Thyroid gland (tissue), 4 donors: Measurements from ENCODE around the gene GALNTL6. TPM values are rescaled to one million over a fixed set of nuclear protein-coding genes. Genes with fewer than 3 reads are reported as not detected.

Experiments used
- DNase-seq, 2 donors: peaks; one replicate each; pipeline ENCODE4 v3.0.0-alpha.2; 2019
- H3K27ac ChIP-seq, 3 donors: fragments of 200-600 bp; sonication (generic); 1 replicate in 2 of 3; 2 replicates in 1 of 3; pipeline ENCODE4 v1.5.1; 2016 to 2019; ENCODE audit warnings: mild to moderate bottlenecking in 1 of 3, moderate library complexity in 1 of 3
- H3K27me3 ChIP-seq: fragments of 200-600 bp; sonication (generic); one replicate; pipeline ENCODE4 v1.5.1; 2019
- H3K36me3 ChIP-seq, 2 donors: fragments of 200-600 bp; sonication (generic); one replicate each; pipeline ENCODE4 v1.5.1; 2016 to 2019
- H3K4me1 ChIP-seq, 2 donors: fragments of 200-600 bp; sonication (generic); one replicate each; pipeline ENCODE4 v1.5.1; 2017 to 2019
- H3K4me3 ChIP-seq, 3 donors: fragments of 200-600 bp; sonication (generic); replicated peaks in 1 of 3; 1 replicate in 2 of 3; 2 replicates in 1 of 3; pipeline ENCODE4 v1.5.1; 2016; ENCODE audit warnings: mild to moderate bottlenecking in 1 of 3
- H3K9me3 ChIP-seq: fragments of 200-600 bp; sonication (generic); one replicate; pipeline ENCODE4 v1.5.1; 2017
- POLR2A ChIP-seq, 2 donors: fragments of 450-650 bp; IDR thresholded peaks; one replicate each; pipeline ENCODE4 v1.6.1; 2017; ENCODE audit warnings: antibody characterized with exemption in 2 of 2, mild to moderate bottlenecking in 2 of 2, moderate library complexity in 1 of 2
- WGBS, 2 donors: methylation state at CpG; one replicate each; pipeline ENCODE4 v1.1.5; 2017; 5-methylcytosine and 5-hydroxymethylcytosine counted together
- intact Hi-C: fragments of 100-400 bp; cut with DNase I; formaldehyde crosslinking; loops from one replicate; pipeline ENCODE4 v1.15.1; 2023
- total RNA-seq, 4 donors: library from RNA; depleted of rRNA; stranded (reverse); fragments of >200 nt; gene quantifications; one replicate each; pipeline ENCODE4 v1.2.3, GENCODE V29; 2016
- TF ChIP-seq, protein P1 (sequence below), 6 experiments: fragments of 200-600 bp in 3 of 6; fragments of 450-650 bp in 3 of 6; sonication (generic) in 3 of 6; IDR thresholded peaks; one replicate each; pipeline ENCODE4 v1.5.1; 2016 to 2019; ENCODE audit warnings: antibody characterized with exemption in 6 of 6, mild to moderate bottlenecking in 2 of 6, inconsistent platforms in 1 of 6, moderate library complexity in 1 of 6

The GALNTL6 gene
- total RNA-seq, 4 donors from 2014 or later, result not detected

DNA sequence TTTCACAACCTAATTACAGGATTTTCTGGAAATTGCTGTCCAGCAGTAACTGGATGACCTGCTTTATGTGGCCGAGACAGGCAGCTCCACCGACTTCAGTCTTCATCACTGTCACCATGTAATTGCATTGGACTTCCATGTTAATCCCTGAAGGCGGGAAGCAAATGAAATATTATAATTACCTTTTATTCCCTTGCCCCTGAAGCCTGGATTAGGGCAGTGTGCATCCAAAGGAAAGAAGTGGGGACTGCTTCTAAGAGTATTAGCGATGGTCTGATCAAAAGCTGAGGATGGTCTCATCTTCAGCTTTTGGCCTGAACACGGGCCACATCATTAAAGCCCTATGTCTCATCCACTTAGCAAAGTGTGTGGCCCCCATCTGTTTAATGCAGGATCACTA is 1043.8 kb downstream of the GALNTL6 start:
- Histone ChIP-seq H3K9me3 (no peaks in the 10 kb centered on the region), H3K4me1 (no peaks in the 10 kb centered on the region), H3K4me3 (no peak overlapping the region), H3K27me3 (no peaks in the 10 kb centered on the region), H3K27ac (no peak overlapping the region), H3K36me3 (no peaks in the 10 kb centered on the region)
- intact Hi-C loops, result no loop called here
- TF ChIP-seq, protein P1, sequence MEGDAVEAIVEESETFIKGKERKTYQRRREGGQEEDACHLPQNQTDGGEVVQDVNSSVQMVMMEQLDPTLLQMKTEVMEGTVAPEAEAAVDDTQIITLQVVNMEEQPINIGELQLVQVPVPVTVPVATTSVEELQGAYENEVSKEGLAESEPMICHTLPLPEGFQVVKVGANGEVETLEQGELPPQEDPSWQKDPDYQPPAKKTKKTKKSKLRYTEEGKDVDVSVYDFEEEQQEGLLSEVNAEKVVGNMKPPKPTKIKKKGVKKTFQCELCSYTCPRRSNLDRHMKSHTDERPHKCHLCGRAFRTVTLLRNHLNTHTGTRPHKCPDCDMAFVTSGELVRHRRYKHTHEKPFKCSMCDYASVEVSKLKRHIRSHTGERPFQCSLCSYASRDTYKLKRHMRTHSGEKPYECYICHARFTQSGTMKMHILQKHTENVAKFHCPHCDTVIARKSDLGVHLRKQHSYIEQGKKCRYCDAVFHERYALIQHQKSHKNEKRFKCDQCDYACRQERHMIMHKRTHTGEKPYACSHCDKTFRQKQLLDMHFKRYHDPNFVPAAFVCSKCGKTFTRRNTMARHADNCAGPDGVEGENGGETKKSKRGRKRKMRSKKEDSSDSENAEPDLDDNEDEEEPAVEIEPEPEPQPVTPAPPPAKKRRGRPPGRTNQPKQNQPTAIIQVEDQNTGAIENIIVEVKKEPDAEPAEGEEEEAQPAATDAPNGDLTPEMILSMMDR (IDR thresholded peaks at IDR 0.05), result no peak
- no peak for TF ChIP-seq POLR2A (IDR thresholded peaks at IDR 0.05)
- WGBS, 2 donors, result 94 to 96% methylated on average over 5 of the region's 5 CpGs
- DNase-seq, result no peak

DNA sequence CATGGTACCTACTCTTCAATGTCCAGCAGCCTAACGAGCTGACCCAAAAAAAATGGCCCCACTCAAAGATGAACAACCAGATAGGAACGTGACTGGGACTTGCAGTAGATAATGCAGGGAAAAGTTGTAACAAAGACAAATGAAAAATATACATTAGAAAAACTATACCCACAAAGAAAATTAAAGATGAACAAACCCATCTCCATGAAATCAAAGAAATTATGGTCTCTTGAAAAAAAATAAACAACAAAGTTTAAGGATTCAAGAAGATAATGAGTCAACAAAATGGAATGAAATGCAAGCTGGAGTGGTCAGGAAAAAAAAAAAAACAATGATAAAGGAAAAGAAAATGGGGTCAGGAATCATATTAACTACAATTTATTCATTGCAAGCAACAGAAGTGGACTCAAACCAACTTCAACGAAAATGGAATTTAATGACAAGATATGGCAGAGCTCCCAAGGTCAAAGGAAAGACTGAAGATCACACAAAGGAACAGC is 1045.6 kb downstream of the GALNTL6 start:
- no peak overlapping the region for H3K4me3 ChIP-seq
- 82 to 84% methylated on average over 3 of the region's 3 CpGs for WGBS, 2 donors
- no peak overlapping the region for H3K27ac ChIP-seq
- TF ChIP-seq, protein P1 (IDR thresholded peaks at IDR 0.05), result no peak
- no peak for TF ChIP-seq POLR2A (IDR thresholded peaks at IDR 0.05)
- DNase-seq, result no peak
- no peaks in the 10 kb centered on the region for H3K9me3 ChIP-seq
- no peaks in the 10 kb centered on the region for H3K4me1 ChIP-seq
- intact Hi-C loops, result no loop called here
- H3K27me3 ChIP-seq, result no peaks in the 10 kb centered on the region
- no peaks in the 10 kb centered on the region for H3K36me3 ChIP-seq

DNA sequence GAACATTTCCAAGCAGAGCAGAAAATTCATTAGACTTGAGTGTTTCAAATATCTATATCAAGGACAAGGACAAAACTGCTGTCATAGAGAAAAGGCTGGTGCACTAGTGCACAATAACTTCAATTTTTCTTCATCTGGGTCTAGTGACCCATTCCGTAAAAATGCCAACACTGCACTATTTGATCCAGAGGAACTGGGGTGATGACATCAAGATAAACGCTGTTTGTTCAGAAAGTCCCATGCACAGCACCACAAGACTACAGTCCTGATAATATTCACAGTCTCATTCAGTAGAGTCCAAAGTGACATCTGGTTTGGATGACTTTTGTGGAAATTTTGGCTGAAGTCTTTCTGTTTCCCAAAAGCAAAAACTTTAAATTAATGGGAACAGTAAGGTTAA is 1051.9 kb downstream of the GALNTL6 start:
- H3K36me3 ChIP-seq, result no peaks in the 10 kb centered on the region
- intact Hi-C loops, result no loop called here
- TF ChIP-seq, protein P1 (IDR thresholded peaks at IDR 0.05), result no peak
- TF ChIP-seq POLR2A (IDR thresholded peaks at IDR 0.05), result no peak
- H3K27me3 ChIP-seq, result no peaks in the 10 kb centered on the region
- 68 to 78% methylated on average over 2 of the region's 2 CpGs for WGBS, 2 donors
- no peaks in the 10 kb centered on the region for H3K4me1 ChIP-seq
- no peak for DNase-seq
- no peak overlapping the region for H3K27ac ChIP-seq
- H3K9me3 ChIP-seq, result no peaks in the 10 kb centered on the region
- H3K4me3 ChIP-seq, result no peak overlapping the region

DNA sequence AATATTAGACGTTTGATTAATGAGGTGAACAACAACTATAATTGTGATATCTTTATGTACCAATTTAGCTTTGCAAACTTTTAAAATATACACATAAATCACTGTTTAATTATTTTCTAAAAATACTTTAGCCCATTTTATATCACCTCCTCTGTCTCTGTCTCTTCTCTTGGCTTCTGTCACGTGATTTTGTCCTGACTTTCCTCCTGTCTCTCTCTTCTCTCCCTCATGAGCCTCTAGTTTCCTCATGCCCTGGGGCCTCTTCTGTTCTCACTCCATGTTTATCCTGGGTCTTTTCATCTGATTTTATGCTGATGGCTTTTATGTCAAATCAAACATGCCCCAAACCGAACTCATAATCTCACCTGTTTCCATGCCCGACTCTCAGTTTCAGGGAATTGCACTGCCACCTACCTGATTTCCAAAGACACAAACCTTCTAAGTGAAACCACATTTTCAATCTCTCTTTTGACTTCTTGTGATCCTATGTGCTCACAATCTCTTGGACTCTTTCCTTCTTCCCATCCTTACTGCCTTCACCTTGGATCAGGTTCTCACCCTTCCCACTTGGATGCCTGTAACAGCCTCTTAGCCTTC is 1052.4 kb downstream of the GALNTL6 start:
- H3K27ac ChIP-seq, result no peak overlapping the region
- WGBS, 2 donors, result 79% methylated on average over 4 of the region's 4 CpGs
- no peak overlapping the region for H3K4me3 ChIP-seq
- no peaks in the 10 kb centered on the region for H3K4me1 ChIP-seq
- TF ChIP-seq POLR2A (IDR thresholded peaks at IDR 0.05), result no peak
- no peaks in the 10 kb centered on the region for H3K36me3 ChIP-seq
- intact Hi-C loops, result no loop called here
- no peak for DNase-seq
- H3K27me3 ChIP-seq, result no peaks in the 10 kb centered on the region
- no peaks in the 10 kb centered on the region for H3K9me3 ChIP-seq

DNA sequence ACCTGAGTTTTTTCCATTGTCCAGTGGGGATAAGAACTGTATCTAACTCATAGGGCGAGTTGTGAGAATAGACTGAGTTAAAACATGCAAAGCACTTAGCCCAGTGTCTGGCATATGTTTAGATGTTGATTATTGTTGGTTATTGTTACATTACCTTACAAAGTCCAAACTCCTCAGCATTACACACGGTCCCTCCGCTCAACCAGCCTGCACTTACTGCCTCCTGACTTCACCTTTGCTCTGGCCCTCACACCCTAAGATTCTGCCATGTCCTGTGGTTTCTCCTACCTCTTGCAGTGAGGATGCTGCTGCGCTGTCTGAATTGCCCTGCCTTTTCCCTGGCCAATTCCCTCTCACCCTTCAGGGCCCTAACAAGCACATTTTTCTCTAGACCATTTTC is 1053.2 kb downstream of the GALNTL6 start:
- no peak for DNase-seq
- no peaks in the 10 kb centered on the region for H3K27me3 ChIP-seq
- no peaks in the 10 kb centered on the region for H3K4me1 ChIP-seq
- no peak overlapping the region for H3K4me3 ChIP-seq
- intact Hi-C loops, result no loop called here
- WGBS, 2 donors, result 88 to 89% methylated on average over 4 of the region's 4 CpGs
- H3K27ac ChIP-seq, result no peak overlapping the region
- no peaks in the 10 kb centered on the region for H3K36me3 ChIP-seq
- TF ChIP-seq, protein P1 (IDR thresholded peaks at IDR 0.05), result no peak
- no peak for TF ChIP-seq POLR2A (IDR thresholded peaks at IDR 0.05)
- no peaks in the 10 kb centered on the region for H3K9me3 ChIP-seq
